ENCODE results near the gene GCNT1.
"Not testable (repeated sequence)": the region's sequence is repeated elsewhere in the genome, so short reads cannot be mapped to it uniquely, and the experiment has no call there.

Gene GCNT1

GRCh38 chr9:76491056-76491455, 32.1 kb downstream of the GCNT1 start:
- not testable (repeated sequence) for DNase-seq (ENCODE audit: low spot score)

GRCh38 chr9:76493496-76493895, 34.5 kb downstream of the GCNT1 start:
- DNase-seq (ENCODE audit: low spot score) = not testable (repeated sequence)

GRCh38 chr9:76500061-76500460, 41.1 kb downstream of the GCNT1 start:
- no peak for DNase-seq (ENCODE audit: low spot score)

- no peak for DNase-seq (ENCODE audit: low spot score)
These were observed 43.8 kb downstream of the GCNT1 start for GRCh38 chr9:76502746-76503145.

GRCh38 chr9:76510041-76510440, 51.1 kb downstream of the GCNT1 start:
- no peak for DNase-seq (ENCODE audit: low spot score)

- DNase-seq (ENCODE audit: low spot score) = no peak
These were observed 51.5 kb downstream of the GCNT1 start for GRCh38 chr9:76510446-76510845.

GRCh38 chr9:76512826-76513225, 53.8 kb downstream of the GCNT1 start:
- DNase-seq (ENCODE audit: low spot score) = no peak

GRCh38 chr9:76516350-76516749, 57.4 kb downstream of the GCNT1 start:
- DNase-seq (ENCODE audit: low spot score) = no peak

GRCh38 chr9:76516871-76517270, 57.9 kb downstream of the GCNT1 start:
- DNase-seq (ENCODE audit: low spot score) = no peak

GRCh38 chr9:76519075-76519835, 60.3 kb downstream of the GCNT1 start:
- DNase-seq (ENCODE audit: low spot score) = no peak

GRCh38 chr9:76521244-76521681, 62.3 kb downstream of the GCNT1 start:
- no peak for DNase-seq (ENCODE audit: low spot score)

- DNase-seq (ENCODE audit: low spot score) = no peak
These were observed 62.9 kb downstream of the GCNT1 start for GRCh38 chr9:76521906-76522305.

GRCh38 chr9:76523617-76524200, 64.7 kb downstream of the GCNT1 start:
- DNase-seq (ENCODE audit: low spot score) = not testable (repeated sequence)

- DNase-seq (ENCODE audit: low spot score) = no peak
These were observed 66.2 kb downstream of the GCNT1 start for GRCh38 chr9:76525196-76525595.

GRCh38 chr9:76526026-76526425, 67.0 kb downstream of the GCNT1 start:
- DNase-seq (ENCODE audit: low spot score) = no peak

GRCh38 chr9:76528056-76528455, 69.1 kb downstream of the GCNT1 start:
- no peak for DNase-seq (ENCODE audit: low spot score)

- DNase-seq (ENCODE audit: low spot score) = no peak
These were observed 69.7 kb downstream of the GCNT1 start for GRCh38 chr9:76528642-76529190.

GRCh38 chr9:76529653-76530052, 70.7 kb downstream of the GCNT1 start:
- no peak for DNase-seq (ENCODE audit: low spot score)

GRCh38 chr9:76530458-76531110, 71.6 kb downstream of the GCNT1 start:
- no peak for DNase-seq (ENCODE audit: low spot score)

GRCh38 chr9:76531231-76531780, 72.3 kb downstream of the GCNT1 start:
- no peak for DNase-seq (ENCODE audit: low spot score)

GRCh38 chr9:76532877-76533276, 73.9 kb downstream of the GCNT1 start:
- DNase-seq (ENCODE audit: low spot score) = not testable (repeated sequence)

GRCh38 chr9:76534026-76534425, 75.0 kb downstream of the GCNT1 start:
- DNase-seq (ENCODE audit: low spot score) = no peak
